Renal cortex interstitium (tissue), 11 donors: Measurements from ENCODE around the gene YES1. TPM values are rescaled to one million over a fixed set of nuclear protein-coding genes. Genes with fewer than 3 reads are reported as not detected.

Experiments used
- DNase-seq, 11 donors: peaks; one replicate each; pipeline ENCODE4 v3.0.0-alpha.2; 2013; ENCODE audit warnings: low read depth in 9 of 11, low spot score in 4 of 11; ENCODE audit errors: extremely low read depth in 1 of 11
- polyA plus RNA-seq, 3 donors: library from polyadenylated mRNA; unstranded; fragments of 120-200 nt; gene quantifications; one replicate each; pipeline ENCODE4 v1.2.1, GENCODE V29; 2013; ENCODE audit not compliant: insufficient read length in 3 of 3

Gene YES1
- polyA plus RNA-seq, 3 donors = 67.1 to 76.0 (median 68.2) TPM

DNA sequence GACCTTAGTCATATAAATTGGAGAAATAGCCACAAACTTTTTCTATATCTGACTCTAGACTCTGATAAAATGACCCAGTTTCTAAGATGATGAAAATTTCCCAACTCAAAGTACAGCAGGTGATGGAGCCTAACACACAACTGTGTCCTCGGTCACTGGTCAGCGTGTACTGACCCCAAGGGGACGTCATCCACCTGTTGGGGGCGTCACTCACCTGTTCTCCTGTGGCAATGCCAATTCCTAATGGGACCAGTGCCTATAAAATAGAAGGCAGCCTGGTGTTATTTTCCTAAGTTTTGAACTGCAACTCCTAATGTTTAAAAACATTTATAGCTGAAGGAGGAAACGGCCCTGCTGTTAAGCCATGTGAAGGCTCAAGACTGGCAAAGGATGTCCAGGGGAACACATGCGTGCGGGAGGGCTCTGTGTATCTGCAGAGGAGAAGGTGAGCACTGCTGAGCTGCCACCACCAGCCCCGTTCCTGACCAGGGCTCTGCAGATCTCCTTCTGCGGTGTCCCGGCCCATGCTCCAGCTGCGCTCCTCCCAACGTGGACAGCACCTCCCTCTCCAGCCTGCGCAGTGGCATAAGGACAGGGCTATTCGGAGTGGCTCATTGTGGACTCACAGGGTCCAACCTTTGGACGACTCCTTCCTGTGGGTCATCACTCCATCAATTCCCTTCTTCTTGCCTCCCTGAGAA, 133.4 kb downstream of the YES1 start:
- no peak for DNase-seq

DNA sequence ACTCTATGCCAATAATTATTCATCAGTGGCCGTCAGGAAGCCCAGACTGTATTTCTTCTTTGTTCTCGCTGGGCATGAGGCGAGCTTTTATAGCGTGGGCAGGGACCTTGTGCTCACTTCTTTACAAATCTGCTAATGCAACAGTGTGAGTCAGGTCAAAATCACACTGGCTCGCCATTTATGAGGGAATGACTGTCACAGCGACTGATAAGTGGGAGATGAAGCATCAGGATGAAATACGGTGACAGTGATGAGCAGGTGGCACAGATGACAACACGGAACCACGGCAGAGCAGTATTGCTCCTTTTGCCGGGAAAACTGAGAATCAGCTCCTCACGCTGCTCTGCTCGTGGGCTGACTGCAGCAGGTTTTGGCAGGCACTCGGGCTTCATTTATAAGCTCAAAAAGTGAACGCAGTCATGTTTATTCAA, 134.1 kb downstream of the YES1 start:
- DNase-seq = no peak

DNA sequence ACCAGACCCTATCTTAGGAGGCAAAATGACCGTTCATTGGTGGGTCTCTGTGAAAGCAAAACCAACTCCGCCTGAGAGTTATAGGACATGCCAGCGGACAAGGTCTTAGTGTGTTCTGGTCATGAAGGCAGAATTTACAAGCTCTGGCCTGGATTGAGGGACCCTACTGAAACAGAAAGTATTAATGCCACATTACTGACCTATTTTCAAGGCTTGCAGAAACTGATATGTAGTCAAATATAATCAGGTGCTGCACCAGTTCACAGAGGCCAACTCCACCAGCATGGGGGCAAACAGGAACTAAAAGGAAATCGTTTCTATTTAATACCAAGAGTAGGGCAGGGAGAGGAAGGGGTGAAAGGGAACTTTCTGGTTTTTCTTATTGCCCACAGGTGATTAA, 134.9 kb downstream of the YES1 start:
- DNase-seq = no peak

- DNase-seq = no peak
Measured at GRCh38 chr18:676736-677135, 135.3 kb downstream of the YES1 start.

DNA sequence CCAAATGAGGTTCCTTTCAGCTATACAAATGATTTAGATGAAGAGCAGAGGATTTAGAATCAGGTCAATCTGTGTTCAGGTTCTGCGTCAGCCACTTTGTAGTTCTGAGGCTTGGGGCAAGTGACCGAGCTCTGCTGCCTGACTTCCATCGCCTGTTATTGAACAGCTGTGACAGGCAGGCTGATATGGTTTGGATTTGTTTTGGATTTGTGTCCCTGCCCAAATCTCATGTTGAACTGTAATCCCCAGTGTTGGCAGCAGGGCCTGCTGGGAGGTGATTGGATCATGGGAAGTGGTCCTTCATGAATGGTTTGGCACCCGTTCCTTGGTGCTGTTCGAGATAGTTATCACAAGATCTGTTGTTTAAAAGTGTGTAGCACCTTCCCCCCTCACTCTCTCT, 136.0 kb downstream of the YES1 start:
- no peak for DNase-seq

DNA sequence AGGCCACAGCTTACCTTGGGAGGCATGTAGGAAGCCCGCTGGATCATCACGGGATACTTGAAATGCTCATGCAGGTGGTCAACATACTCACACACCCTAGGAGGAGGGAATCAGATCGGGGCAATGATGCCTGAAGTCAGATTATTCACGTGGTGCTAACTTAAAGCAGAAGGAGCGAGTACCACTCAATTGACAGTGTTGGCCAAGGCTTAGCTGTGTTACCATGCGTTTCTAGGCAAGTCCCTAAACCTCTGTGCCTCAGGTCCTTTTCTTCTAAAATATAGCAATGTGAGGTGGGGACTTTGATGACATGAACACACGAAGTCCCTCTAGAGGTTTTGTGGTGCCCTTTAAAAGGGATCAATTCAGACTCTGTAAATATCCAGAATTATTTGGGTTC, 136.7 kb downstream of the YES1 start:
- no peak for DNase-seq

DNA sequence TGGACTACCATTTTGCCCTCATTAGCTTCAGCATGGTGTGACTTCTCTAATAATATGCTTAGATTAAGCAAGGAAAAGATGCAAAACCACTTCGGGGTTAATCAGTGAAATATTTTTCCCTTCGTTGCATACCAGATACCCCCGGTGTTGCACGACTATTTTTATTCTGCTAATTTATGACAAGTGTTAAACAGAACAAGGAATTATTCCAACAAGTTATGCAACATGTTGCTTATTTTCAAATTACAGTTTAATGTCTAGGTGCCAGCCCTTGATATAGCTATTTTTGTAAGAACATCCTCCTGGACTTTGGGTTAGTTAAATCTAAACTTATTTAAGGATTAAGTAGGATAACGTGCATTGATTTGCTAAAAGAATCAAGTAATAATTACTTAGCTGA, 138.3 kb downstream of the YES1 start:
- no peak for DNase-seq

GRCh38 chr18:673317-673716, 138.7 kb downstream of the YES1 start:
- no peak for DNase-seq

Other genes starting within 250 kb of the YES1 start
- not detected for gene CETN1, start 231.9 kb downstream of the YES1 start, polyA plus RNA-seq
- gene CLUL1, start 215.3 kb downstream of the YES1 start, polyA plus RNA-seq = 10 to 100 TPM; 11.9 to 18.0 (median 17.1) TPM
- 100 to 1,000 TPM; 114 to 155 (median 150) TPM for gene TYMS, start 154.6 kb downstream of the YES1 start, polyA plus RNA-seq
- 100 to 1,000 TPM in 2 of 3 donors, 10 to 100 TPM in 1; 69.5 to 133 (median 114) TPM for gene ENOSF1, start 99.6 kb downstream of the YES1 start, polyA plus RNA-seq
- gene ADCYAP1, start 92.6 kb upstream of the YES1 start, polyA plus RNA-seq = under 1 TPM; 0.08 to 0.21 (median 0.19) TPM